Right lobe of liver (tissue), 6 donors: Measurements from ENCODE around the gene FAF2. TPM values are rescaled to one million over a fixed set of nuclear protein-coding genes. Genes with fewer than 3 reads are reported as not detected.

ENCODE experiments used
- ATAC-seq, 4 donors: fragments of 200-7000 bp; cut with Tn5 transposase; one replicate each; pipeline ENCODE4 v1.9.1; 2020; ENCODE audit warnings: mild to moderate bottlenecking in 4 of 4, moderate library complexity in 4 of 4
- DNase-seq, 3 donors: peaks; one replicate each; pipeline ENCODE4 v3.0.0-alpha.2; 2020
- H3K27ac ChIP-seq, 3 donors: fragments of 200-600 bp; one replicate each; pipeline ENCODE4 v1.8.0; 2022
- H3K27me3 ChIP-seq, 2 donors: fragments of 200-600 bp; one replicate each; pipeline ENCODE4 v1.8.0; 2022
- H3K36me3 ChIP-seq, 4 donors: fragments of 200-600 bp; sonication (generic) in 1 of 4; one replicate each; pipeline versions ENCODE4 v1.5.1 to v1.8.0; 2017 to 2022; ENCODE audit warnings: control low read depth in 1 of 4
- H3K4me1 ChIP-seq, 4 donors: fragments of 200-600 bp; sonication (generic) in 1 of 4; one replicate each; pipeline versions ENCODE4 v1.5.1 to v1.8.0; 2017 to 2022; ENCODE audit warnings: control low read depth in 1 of 4
- H3K4me3 ChIP-seq, 3 donors: fragments of 200-600 bp; one replicate each; pipeline ENCODE4 v1.8.0; 2022
- H3K9me3 ChIP-seq, 4 donors: fragments of 200-600 bp; sonication (generic) in 1 of 4; one replicate each; pipeline versions ENCODE4 v1.5.1 to v1.8.0; 2017 to 2022; ENCODE audit warnings: control low read depth in 1 of 4
- CTCF ChIP-seq, 4 donors: fragments of 200-600 bp in 3 of 4; fragments of 450-650 bp in 1 of 4; IDR thresholded peaks; one replicate each; pipeline versions ENCODE4 v1.5.1 to v1.8.0; 2016 to 2022; ENCODE audit warnings: antibody characterized with exemption in 4 of 4, mild to moderate bottlenecking in 2 of 4
- POLR2A ChIP-seq: fragments of 450-650 bp; IDR thresholded peaks from one replicate; pipeline ENCODE4 v1.6.1; 2017; ENCODE audit warnings: antibody characterized with exemption, mild to moderate bottlenecking
- WGBS: methylation state at CpG from one replicate; pipeline ENCODE4 v1.1.6; 2018; ENCODE audit warnings: low coverage, low lambda C conversion rate; ENCODE audit not compliant: insufficient coverage; ENCODE audit errors: missing lambda C conversion rate; 5-methylcytosine and 5-hydroxymethylcytosine counted together
- intact Hi-C, 2 donors: fragments of 100-400 bp; cut with DNase I; formaldehyde crosslinking; loops; one replicate each; pipeline versions ENCODE4 v1.11.2 to v1.14.1; 2022
- total RNA-seq, 6 experiments: library from RNA; depleted of rRNA in 2 of 6; stranded (reverse); fragments of >200 nt in 2 of 6; fragmentation: NEBNext Ultra II Directional in 3 of 6; extraction: Animal tissue kit (Norgen Biotek cat#: 25700) in 3 of 6; gene quantifications; one replicate each; pipeline versions ENCODE4 v1.1.0 to v1.2.4, GENCODE V29; 2016 to 2023
- donor health status: DM: no; HTN: yes; CAD: no.
- donor health status: DM: no; HTN: no; CAD: no.
- donor health status: DM: no; HTN: no; CAD: no.
- donor health status: DM: no; HTN: yes; CAD: no.
- donor health status: DM: no; HTN: yes; CAD: no.

FAF2 gene
- total RNA-seq, 6 experiments from 2014 or later: 17.5 to 23.3 (median 19.8) TPM

- ATAC-seq (no peak), DNase-seq (no peak)
- Histone ChIP-seq H3K4me1 (no peaks in the 10 kb centered on the region), H3K27me3 (no peaks in the 10 kb centered on the region), H3K9me3 (no peaks in the 10 kb centered on the region), H3K4me3 (no peak overlapping the region), H3K36me3 (peaks cover 0 to 29% (median 13%) of the 10 kb centered on the region in 4 donors), H3K27ac (no peak overlapping the region)
- intact Hi-C loops: no loop called here
- 89% methylated on average over 8 of the region's 9 CpGs for WGBS
- TF ChIP-seq CTCF (IDR thresholded peaks at IDR 0.05) (no peak), POLR2A (no peak)
Measured at GRCh38 chr5:176526462-176526861, 78.3 kb downstream of the FAF2 start.

GRCh38 chr5:176527246-176528222, 79.3 kb downstream of the FAF2 start:
- H3K4me1 ChIP-seq: no peaks in the 10 kb centered on the region
- H3K4me3 ChIP-seq: no peak overlapping the region
- DNase-seq (no peak), ATAC-seq (no peak)
- peaks cover 0 to 35% (median 14%) of the 10 kb centered on the region in 4 donors for H3K36me3 ChIP-seq
- no peak for TF ChIP-seq POLR2A
- TF ChIP-seq CTCF (IDR thresholded peaks at IDR 0.05): no peak
- no peaks in the 10 kb centered on the region for H3K9me3 ChIP-seq
- intact Hi-C loops: no loop called here
- no peak overlapping the region for H3K27ac ChIP-seq
- no peaks in the 10 kb centered on the region for H3K27me3 ChIP-seq
- 69% methylated on average over 8 of the region's 34 CpGs for WGBS

GRCh38 chr5:176528301-176528700, 80.1 kb downstream of the FAF2 start:
- TF ChIP-seq POLR2A (no peak), CTCF (IDR thresholded peaks at IDR 0.05) (no peak)
- Histone ChIP-seq H3K27ac (no peak overlapping the region), H3K27me3 (no peaks in the 10 kb centered on the region), H3K4me3 (no peak overlapping the region), H3K36me3 (peaks cover 0 to 35% (median 14%) of the 10 kb centered on the region in 4 donors), H3K9me3 (no peaks in the 10 kb centered on the region), H3K4me1 (peaks cover 0 to 7% (median 3%) of the 10 kb centered on the region in 4 donors)
- DNase-seq: no peak
- intact Hi-C loops: no loop called here
- no CpG with 5 or more reads among the region's 11 CpGs for WGBS
- no peak for ATAC-seq

- Histone ChIP-seq H3K27ac (no peak overlapping the region), H3K9me3 (no peaks in the 10 kb centered on the region), H3K27me3 (no peaks in the 10 kb centered on the region), H3K36me3 (peaks cover 0 to 35% (median 14%) of the 10 kb centered on the region in 4 donors), H3K4me3 (no peak overlapping the region), H3K4me1 (peaks cover 0 to 11% (median 7%) of the 10 kb centered on the region in 4 donors)
- WGBS: 83% methylated on average over 1 of the region's 17 CpGs
- intact Hi-C loops: no loop called here
- ATAC-seq (no peak), DNase-seq (no peak)
- TF ChIP-seq CTCF (IDR thresholded peaks at IDR 0.05): no peak
- no peak for TF ChIP-seq POLR2A
Measured at GRCh38 chr5:176528761-176529115, 80.6 kb downstream of the FAF2 start.
